ENCODE results near the gene ATP7A. TPM values are rescaled to one million over a fixed set of nuclear protein-coding genes. Genes with fewer than 3 reads are reported as not detected.

ATP7A gene
- total and polyA plus RNA-seq, 2 donors (not counting 1 experiment from before 2014, with no cell fraction given): 2.7 to 12.4 TPM

- DNase-seq (no peak), ATAC-seq (ENCODE audit: low read depth) (no peak)
- H3K4me3 ChIP-seq (ENCODE audit: control extremely low read depth in 1 of 5, extremely low read depth in 1 of 5, insufficient read depth in 1 of 5, low read depth in 2 of 5, low read length in 4 of 5): peak overlapping the region in 4 of 5 experiments; percentile 46 to 85 (median 66)
- no peaks in the 10 kb centered on the region for H3K9me3 Mint-ChIP-seq (ENCODE audit: insufficient read depth)
- peaks cover 18% of the 10 kb centered on the region for H3K4me1 Mint-ChIP-seq
- no peak overlapping the region for H3K27ac Mint-ChIP-seq
- TF ChIP-seq CTCF (IDR thresholded peaks at IDR 0.05): no peak
- no peak for TF ChIP-seq EZH2 (IDR thresholded peaks at IDR 0.05; ENCODE audit: borderline replicate concordance, insufficient read depth, low read depth, low read length, poor library complexity, severe bottlenecking)
- H3K9ac ChIP-seq (ENCODE audit: low read length): peak overlapping the region; percentile 76
- H3K36me3 ChIP-seq (replicated peaks in 1 of 2; ENCODE audit: control extremely low read depth in 1 of 2, control insufficient read depth in 1 of 2, extremely low read depth in 1 of 2, insufficient read depth in 2 of 2, low read length in 1 of 2): peaks cover 0 to 16% of the 10 kb centered on the region in 2 experiments
- no peak overlapping the region for H2AFZ ChIP-seq (ENCODE audit: insufficient read depth, low read depth, low read length, poor library complexity, severe bottlenecking)
- peak overlapping the region; percentile 56 for H3K4me2 ChIP-seq (replicated peaks; ENCODE audit: low read depth, low read length, poor library complexity, severe bottlenecking)
- POLR2A ChIA-PET: no interaction called here
- H3K4me1 ChIP-seq (ENCODE audit: control insufficient read depth in 2 of 2, insufficient read depth in 2 of 2, low read length in 2 of 2): peaks cover 6 to 8% of the 10 kb centered on the region in 2 donors
- peak overlapping the region; percentile 83 to 91 for H3K27ac ChIP-seq (ENCODE audit: low read length in 2 of 2)
- H3K27me3 Mint-ChIP-seq: no peaks in the 10 kb centered on the region
- intact Hi-C loops (cut with micrococcal nuclease): no loop called here
- peaks cover 37% of the 10 kb centered on the region for H3K79me2 ChIP-seq (ENCODE audit: control insufficient read depth, insufficient read depth, low read length)
- no peaks in the 10 kb centered on the region for H3K27me3 ChIP-seq (replicated peaks in 1 of 4; ENCODE audit: control extremely low read depth in 1 of 4, control insufficient read depth in 3 of 4, insufficient read depth in 4 of 4, low read length in 3 of 4)
- WGBS (ENCODE audit: insufficient coverage): no CpG with 5 or more reads among the region's 1 CpG
- CTCF ChIA-PET: interaction anchor here (0.7 to 2.1 kb wide), 2 partner anchors 9 to 160 kb away, joined by 3 to 8 read pairs; partner anchors contain the start of gene ATP7A
- H3K4me3 Mint-ChIP-seq: peak overlapping the region; percentile 96
- H3K9me3 ChIP-seq (ENCODE audit: control extremely low read depth in 1 of 3, control insufficient read depth in 2 of 3, insufficient read depth in 1 of 3, low read length in 2 of 3): peaks cover 0 to 5% (median 0%) of the 10 kb centered on the region in 3 donors
- H4K20me1 ChIP-seq (ENCODE audit: control insufficient read depth, insufficient read depth, low read length, poor library complexity, severe bottlenecking): no peaks in the 10 kb centered on the region
These were observed 9.8 kb upstream of the ATP7A start for GRCh38 chrX:77900688-77901087.

- intact Hi-C loops (cut with micrococcal nuclease): no loop called here
- H3K9ac ChIP-seq (ENCODE audit: low read length): no peak overlapping the region
- ATAC-seq (ENCODE audit: low read depth) (no peak), DNase-seq (no peak)
- peaks cover 18% of the 10 kb centered on the region for H3K4me1 Mint-ChIP-seq
- H3K27me3 ChIP-seq (replicated peaks in 1 of 4; ENCODE audit: control extremely low read depth in 1 of 4, control insufficient read depth in 3 of 4, insufficient read depth in 4 of 4, low read length in 3 of 4): no peaks in the 10 kb centered on the region
- no peaks in the 10 kb centered on the region for H3K27me3 Mint-ChIP-seq
- H3K27ac ChIP-seq (ENCODE audit: low read length in 2 of 2): no peak overlapping the region
- H3K4me3 Mint-ChIP-seq: peak overlapping the region; percentile 46
- no peaks in the 10 kb centered on the region for H4K20me1 ChIP-seq (ENCODE audit: control insufficient read depth, insufficient read depth, low read length, poor library complexity, severe bottlenecking)
- TF ChIP-seq CTCF (IDR thresholded peaks at IDR 0.05) (no peak), EZH2 (IDR thresholded peaks at IDR 0.05; ENCODE audit: borderline replicate concordance, insufficient read depth, low read depth, low read length, poor library complexity, severe bottlenecking) (no peak)
- no peaks in the 10 kb centered on the region for H3K9me3 Mint-ChIP-seq (ENCODE audit: insufficient read depth)
- H3K27ac Mint-ChIP-seq: no peak overlapping the region
- no peak overlapping the region for H2AFZ ChIP-seq (ENCODE audit: insufficient read depth, low read depth, low read length, poor library complexity, severe bottlenecking)
- ChIA-PET POLR2A (no interaction called here), CTCF (interaction anchor here (1.7 to 2.1 kb wide), 2 partner anchors 9 to 123 kb away, joined by 5 to 8 read pairs; partner anchors contain the start of gene ATP7A)
- no peak overlapping the region for H3K4me3 ChIP-seq (ENCODE audit: control extremely low read depth in 1 of 5, extremely low read depth in 1 of 5, insufficient read depth in 1 of 5, low read depth in 2 of 5, low read length in 4 of 5)
- H3K4me1 ChIP-seq (ENCODE audit: control insufficient read depth in 2 of 2, insufficient read depth in 2 of 2, low read length in 2 of 2): peaks cover 6 to 8% of the 10 kb centered on the region in 2 donors
- peaks cover 0 to 16% of the 10 kb centered on the region in 2 experiments for H3K36me3 ChIP-seq (replicated peaks in 1 of 2; ENCODE audit: control extremely low read depth in 1 of 2, control insufficient read depth in 1 of 2, extremely low read depth in 1 of 2, insufficient read depth in 2 of 2, low read length in 1 of 2)
- H3K4me2 ChIP-seq (replicated peaks; ENCODE audit: low read depth, low read length, poor library complexity, severe bottlenecking): no peak overlapping the region
- peaks cover 0 to 5% (median 0%) of the 10 kb centered on the region in 3 donors for H3K9me3 ChIP-seq (ENCODE audit: control extremely low read depth in 1 of 3, control insufficient read depth in 2 of 3, insufficient read depth in 1 of 3, low read length in 2 of 3)
- peaks cover 37% of the 10 kb centered on the region for H3K79me2 ChIP-seq (ENCODE audit: control insufficient read depth, insufficient read depth, low read length)
- no CpG with 5 or more reads among the region's 5 CpGs for WGBS (ENCODE audit: insufficient coverage)
These were observed 9.0 kb upstream of the ATP7A start for GRCh38 chrX:77901506-77901905.

Data from B cell (primary cell).